ENCODE data around the gene TMEM120B.

DNA sequence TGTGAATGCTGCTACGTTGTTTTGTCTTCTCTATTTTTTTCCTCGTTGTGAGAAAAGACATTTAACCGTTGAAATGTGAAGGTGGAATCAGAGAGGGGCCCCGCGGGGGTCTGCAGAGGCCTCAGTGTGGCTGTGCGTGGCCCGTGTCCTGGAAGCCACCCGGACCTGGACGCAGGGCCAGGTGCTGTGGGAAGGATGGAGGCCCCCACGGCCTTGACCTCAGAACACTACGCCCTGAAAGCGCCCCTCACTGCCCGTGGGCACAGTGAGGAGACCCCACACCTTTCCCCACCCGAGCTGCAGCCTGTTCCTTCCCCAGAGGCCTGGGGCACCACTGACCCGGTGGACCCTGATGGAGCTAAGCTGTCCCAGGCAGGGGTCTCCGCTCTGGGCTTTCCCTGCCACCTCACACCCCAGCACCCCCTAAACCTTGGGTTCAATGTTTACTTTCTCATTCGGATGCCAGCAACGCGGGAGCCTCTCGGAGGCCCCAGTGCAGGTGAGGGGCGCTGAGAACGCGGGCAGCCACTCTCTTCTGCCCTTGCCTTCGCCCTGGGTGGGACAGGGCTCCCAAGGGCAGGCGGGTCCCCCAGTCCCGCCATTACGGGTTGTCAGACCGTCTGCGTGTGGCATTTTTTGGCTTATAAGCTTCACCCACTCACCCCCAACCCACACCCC, 118.2 kb downstream of the TMEM120B start:
- TF ChIP-seq, protein P1, sequence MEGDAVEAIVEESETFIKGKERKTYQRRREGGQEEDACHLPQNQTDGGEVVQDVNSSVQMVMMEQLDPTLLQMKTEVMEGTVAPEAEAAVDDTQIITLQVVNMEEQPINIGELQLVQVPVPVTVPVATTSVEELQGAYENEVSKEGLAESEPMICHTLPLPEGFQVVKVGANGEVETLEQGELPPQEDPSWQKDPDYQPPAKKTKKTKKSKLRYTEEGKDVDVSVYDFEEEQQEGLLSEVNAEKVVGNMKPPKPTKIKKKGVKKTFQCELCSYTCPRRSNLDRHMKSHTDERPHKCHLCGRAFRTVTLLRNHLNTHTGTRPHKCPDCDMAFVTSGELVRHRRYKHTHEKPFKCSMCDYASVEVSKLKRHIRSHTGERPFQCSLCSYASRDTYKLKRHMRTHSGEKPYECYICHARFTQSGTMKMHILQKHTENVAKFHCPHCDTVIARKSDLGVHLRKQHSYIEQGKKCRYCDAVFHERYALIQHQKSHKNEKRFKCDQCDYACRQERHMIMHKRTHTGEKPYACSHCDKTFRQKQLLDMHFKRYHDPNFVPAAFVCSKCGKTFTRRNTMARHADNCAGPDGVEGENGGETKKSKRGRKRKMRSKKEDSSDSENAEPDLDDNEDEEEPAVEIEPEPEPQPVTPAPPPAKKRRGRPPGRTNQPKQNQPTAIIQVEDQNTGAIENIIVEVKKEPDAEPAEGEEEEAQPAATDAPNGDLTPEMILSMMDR (conservative IDR thresholded peaks at IDR 0.05; ENCODE audit: low read depth, low read length), result no peak
- no peak for TF ChIP-seq SMC3 (IDR thresholded peaks at IDR 0.05; ENCODE audit: low read depth, low read length)
- TF ChIP-seq RAD21 (IDR thresholded peaks at IDR 0.05; ENCODE audit: low read length), result no peak
- TF ChIP-seq POLR2A (IDR thresholded peaks at IDR 0.05; ENCODE audit: low read depth, low read length), result no peak
- no peak for TF ChIP-seq CHD1 (IDR thresholded peaks at IDR 0.05; ENCODE audit: low read depth, low read length)
- TF ChIP-seq, protein P2, sequence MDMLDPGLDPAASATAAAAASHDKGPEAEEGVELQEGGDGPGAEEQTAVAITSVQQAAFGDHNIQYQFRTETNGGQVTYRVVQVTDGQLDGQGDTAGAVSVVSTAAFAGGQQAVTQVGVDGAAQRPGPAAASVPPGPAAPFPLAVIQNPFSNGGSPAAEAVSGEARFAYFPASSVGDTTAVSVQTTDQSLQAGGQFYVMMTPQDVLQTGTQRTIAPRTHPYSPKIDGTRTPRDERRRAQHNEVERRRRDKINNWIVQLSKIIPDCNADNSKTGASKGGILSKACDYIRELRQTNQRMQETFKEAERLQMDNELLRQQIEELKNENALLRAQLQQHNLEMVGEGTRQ (IDR thresholded peaks at IDR 0.05; ENCODE audit: low read depth, low read length), result no peak
- TF ChIP-seq MAZ (IDR thresholded peaks at IDR 0.05; ENCODE audit: borderline replicate concordance, low read depth, low read length), result no peak
- TF ChIP-seq BHLHE40 (IDR thresholded peaks at IDR 0.05; ENCODE audit: low read depth, low read length), result no peak
- no peak for TF ChIP-seq MAFK (IDR thresholded peaks at IDR 0.05; ENCODE audit: low read depth, low read length)
- no peak for TF ChIP-seq NFE2L2 (IDR thresholded peaks at IDR 0.05; ENCODE audit: low read depth, low read length)
- TF ChIP-seq RFX5 (IDR thresholded peaks at IDR 0.05; ENCODE audit: low read depth, low read length), result no peak
- no peak for TF ChIP-seq CEBPB (IDR thresholded peaks at IDR 0.05; ENCODE audit: low read depth, low read length)
- TF ChIP-seq MXI1 (IDR thresholded peaks at IDR 0.05; ENCODE audit: borderline replicate concordance, low read depth, low read length), result no peak

Data from IMR-90 (cell line).